H1 (cell line): ENCODE results near the gene WDR93. TPM values are rescaled to one million over a fixed set of nuclear protein-coding genes. Genes with fewer than 3 reads are reported as not detected.

Experiments
- CTCF ChIA-PET: fragments of 300-600 bp; sonication (Branson Sonifier 250); formaldehyde crosslinking; loops from one replicate; lab custom pipeline; 2021; ENCODE audit not compliant: partially characterized antibody; lab: Charles Lee
- POLR2A ChIA-PET: fragments of 300-600 bp; sonication (Branson Sonifier 250); formaldehyde crosslinking; loops from one replicate; lab custom pipeline; 2021; ENCODE audit warnings: inconsistent platforms; ENCODE audit not compliant: partially characterized antibody; lab: Charles Lee
- DNase-seq, 2 experiments: peaks; one replicate each; pipeline versions ENCODE4 v3.0.0 to v3.0.0-alpha.2; 2010 to 2022; ENCODE audit warnings: low spot score in 2 of 2, low read depth in 1 of 2, mixed read lengths in 1 of 2
- FAIRE-seq: peaks from 2 replicates; lab custom pipeline; 2011; peaks lifted over from hg19 to GRCh38; lab: Jason Lieb, UNC
- H2AFZ ChIP-seq: 2 replicates; pipeline ENCODE4 v1.8.1; 2012; ENCODE audit warnings: low read length, inconsistent platforms
- H2AK5ac ChIP-seq: 2 replicates; pipeline ENCODE4 v1.6.1; 2013; ENCODE audit warnings: low read depth, low read length
- H2BK120ac ChIP-seq: replicated peaks from 2 replicates; pipeline ENCODE3; 2013; ENCODE audit warnings: low read depth, low read length, inconsistent platforms
- H2BK12ac ChIP-seq: 2 replicates; pipeline ENCODE4 v1.6.1; 2013; ENCODE audit warnings: low read depth, low read length
- H2BK15ac ChIP-seq: 2 replicates; pipeline ENCODE4 v1.6.1; 2013; ENCODE audit warnings: low read length
- H2BK20ac ChIP-seq: 2 replicates; pipeline ENCODE4 v1.6.1; 2013; ENCODE audit warnings: low read length
- H2BK5ac ChIP-seq: 2 replicates; pipeline ENCODE4 v1.6.1; 2013; ENCODE audit warnings: low read depth, low read length
- H3K14ac ChIP-seq: 2 replicates; pipeline ENCODE4 v1.6.1; 2013; ENCODE audit warnings: inconsistent platforms; ENCODE audit not compliant: insufficient read length
- H3K18ac ChIP-seq: 2 replicates; pipeline ENCODE4 v1.6.1; 2013; ENCODE audit warnings: low read length; ENCODE audit errors: extremely low read depth
- H3K23ac ChIP-seq: 2 replicates; pipeline ENCODE4 v1.6.1; 2013; ENCODE audit warnings: inconsistent platforms; ENCODE audit not compliant: insufficient read length
- H3K23me2 ChIP-seq: 2 replicates; pipeline ENCODE4 v1.6.1; 2013; ENCODE audit warnings: low read depth, low read length
- H3K27ac ChIP-seq: 2 replicates; pipeline ENCODE4 v1.6.1; 2011; ENCODE audit warnings: low read depth, low read length, inconsistent platforms
- H3K27me3 ChIP-seq, 4 experiments: replicated peaks in 1 of 4; 1 replicate in 1 of 4; 2 replicates in 3 of 4; pipeline versions ENCODE4 v1.6.1 to v1.8.1; 2011 to 2013; ENCODE audit warnings: low read length in 3 of 4, mild to moderate bottlenecking in 3 of 4, inconsistent platforms in 2 of 4, mixed read lengths in 2 of 4, moderate library complexity in 1 of 4; ENCODE audit not compliant: control insufficient read depth in 3 of 4, insufficient read depth in 3 of 4; ENCODE audit errors: extremely low read depth in 1 of 4
- H3K36me3 ChIP-seq, 4 experiments: 2 replicates each; pipeline versions ENCODE4 v1.6.1 to v1.8.1; 2011 to 2013; ENCODE audit warnings: mild to moderate bottlenecking in 4 of 4, low read length in 3 of 4, moderate library complexity in 2 of 4, control low read depth in 1 of 4, inconsistent platforms in 1 of 4; ENCODE audit not compliant: insufficient read depth in 4 of 4, control insufficient read depth in 2 of 4
- H3K4ac ChIP-seq: replicated peaks from 2 replicates; pipeline ENCODE3; 2013; ENCODE audit warnings: low read length, low read depth, mixed read lengths, inconsistent platforms; ENCODE audit not compliant: insufficient read length
- H3K4me1 ChIP-seq, 4 experiments: replicated peaks in 1 of 4; 1 replicate in 1 of 4; 2 replicates in 3 of 4; pipeline versions ENCODE4 v1.6.1 to v1.8.1; 2011 to 2013; ENCODE audit warnings: low read length in 3 of 4, inconsistent platforms in 2 of 4, mixed read lengths in 1 of 4; ENCODE audit not compliant: insufficient read depth in 4 of 4, control insufficient read depth in 3 of 4
- H3K4me2 ChIP-seq, 2 experiments: 2 replicates each; pipeline versions ENCODE4 v1.6.1 to v1.8.1; 2011 to 2013; ENCODE audit warnings: low read depth in 2 of 2, low read length in 2 of 2, control low read depth in 1 of 2, inconsistent platforms in 1 of 2, mild to moderate bottlenecking in 1 of 2; ENCODE audit not compliant: insufficient read depth in 1 of 2
- H3K4me3 ChIP-seq, 4 experiments: fragments of 200-600, 300-600 bp in 1 of 4; sonication (generic), shearing (Covaris generic), sonication (Bioruptor Twin) in 1 of 4; 2 replicates each; pipeline versions ENCODE4 v1.5.1 to v1.8.1; 2011 to 2016; ENCODE audit warnings: low read length in 4 of 4, low read depth in 3 of 4, control low read depth in 2 of 4, inconsistent platforms in 2 of 4, mild to moderate bottlenecking in 2 of 4, mixed read lengths in 1 of 4, moderate library complexity in 1 of 4; ENCODE audit not compliant: insufficient read depth in 2 of 4; ENCODE audit errors: extremely low read depth in 1 of 4
- H3K56ac ChIP-seq: replicated peaks from 2 replicates; pipeline ENCODE3; 2013; ENCODE audit warnings: low read depth, mild to moderate bottlenecking, mixed read lengths, low read length, inconsistent platforms; ENCODE audit not compliant: insufficient read length
- H3K79me1 ChIP-seq: 2 replicates; pipeline ENCODE4 v1.6.1; 2013; ENCODE audit warnings: low read depth, low read length, control low read depth
- H3K79me2 ChIP-seq, 2 experiments: 2 replicates each; pipeline versions ENCODE4 v1.6.1 to v1.8.1; 2012 to 2013; ENCODE audit warnings: low read length in 2 of 2, mild to moderate bottlenecking in 2 of 2, inconsistent platforms in 1 of 2; ENCODE audit not compliant: insufficient read depth in 2 of 2, control insufficient read depth in 1 of 2
- H3K9ac ChIP-seq, 4 experiments: replicated peaks in 1 of 4; 1 replicate in 1 of 4; 2 replicates in 3 of 4; pipeline versions ENCODE4 v1.6.1 to v1.8.1; 2011 to 2013; ENCODE audit warnings: low read depth in 3 of 4, low read length in 3 of 4, control low read depth in 2 of 4, mild to moderate bottlenecking in 2 of 4, moderate library complexity in 2 of 4, inconsistent platforms in 1 of 4; ENCODE audit errors: extremely low read depth in 1 of 4
- H3K9me3 ChIP-seq, 2 experiments: 2 replicates each; pipeline versions ENCODE4 v1.6.1 to v1.8.1; 2012 to 2013; ENCODE audit warnings: mild to moderate bottlenecking in 2 of 2, moderate library complexity in 2 of 2, control low read depth in 1 of 2, inconsistent platforms in 1 of 2, low read depth in 1 of 2, low read length in 1 of 2, mixed read lengths in 1 of 2; ENCODE audit not compliant: insufficient read depth in 2 of 2
- H4K20me1 ChIP-seq, 2 experiments: replicated peaks in 1 of 2; 2 replicates each; pipeline versions ENCODE3 to v1.8.1; 2011 to 2013; ENCODE audit warnings: inconsistent platforms in 2 of 2, low read length in 2 of 2, mild to moderate bottlenecking in 1 of 2; ENCODE audit not compliant: insufficient read depth in 2 of 2, control insufficient read depth in 1 of 2
- H4K5ac ChIP-seq: 2 replicates; pipeline ENCODE4 v1.6.1; 2013; ENCODE audit warnings: low read length, low read depth, mixed read lengths, inconsistent platforms; ENCODE audit not compliant: insufficient read length
- H4K8ac ChIP-seq: 2 replicates; pipeline ENCODE4 v1.8.0; 2013; ENCODE audit warnings: mild to moderate bottlenecking, moderate library complexity, low read length, inconsistent platforms; ENCODE audit not compliant: insufficient read depth; ENCODE audit errors: extremely low read depth
- H4K91ac ChIP-seq: replicated peaks from 2 replicates; pipeline ENCODE3; 2013; ENCODE audit warnings: low read length, mixed read lengths, inconsistent platforms; ENCODE audit not compliant: insufficient read length
- ASH2L ChIP-seq: fragments of 200-600, 300-600 bp; sonication (generic); IDR thresholded peaks from one replicate; pipeline ENCODE4 v1.7.1; 2017; ENCODE audit warnings: low read length
- CTBP2 ChIP-seq: IDR thresholded peaks from 2 replicates; pipeline ENCODE4 v1.7.0; 2011; ENCODE audit warnings: borderline replicate concordance, mild to moderate bottlenecking, moderate library complexity, mixed read lengths, low read length; ENCODE audit not compliant: insufficient read depth, insufficient read length
- GTF2F1 ChIP-seq: IDR thresholded peaks from 2 replicates; pipeline ENCODE4 v1.6.1; 2012; ENCODE audit warnings: low read depth, low read length, improper control_type of control experiment, borderline replicate concordance
- POLR2AphosphoS5 ChIP-seq: IDR thresholded peaks from 2 replicates; pipeline ENCODE4 v1.6.1; 2011; ENCODE audit warnings: low read depth, low read length
- RAD21 ChIP-seq, 2 experiments: IDR thresholded peaks in 1 of 2; conservative IDR thresholded peaks in 1 of 2; 2 replicates each; pipeline ENCODE4 v1.6.1; 2011; ENCODE audit warnings: low read depth in 2 of 2, low read length in 2 of 2, improper control_type of control experiment in 1 of 2, inconsistent platforms in 1 of 2, mild to moderate bottlenecking in 1 of 2, moderate library complexity in 1 of 2
- RBBP5 ChIP-seq: IDR thresholded peaks from 2 replicates; pipeline ENCODE4 v1.7.1; 2012; ENCODE audit warnings: low read depth, mild to moderate bottlenecking, inconsistent platforms, low read length, moderate library complexity, borderline replicate concordance
- SIRT6 ChIP-seq: IDR thresholded peaks from one replicate; pipeline ENCODE4 v1.7.1; 2012; ENCODE audit warnings: low read length, inconsistent platforms
- YY1 ChIP-seq: IDR thresholded peaks from 2 replicates; pipeline ENCODE4 v1.6.1; 2011; ENCODE audit warnings: low read depth, mild to moderate bottlenecking, low read length
- WGBS, 2 experiments: shearing (Covaris generic) in 1 of 2; methylation state at CpG; one replicate each; pipeline versions ENCODE4 v1.1.6 to v1.1.7; 2013 to 2015; ENCODE audit warnings: low lambda C conversion rate in 2 of 2, mixed read lengths in 2 of 2, inconsistent platforms in 1 of 2, low coverage in 1 of 2, missing lambda C conversion rate in 1 of 2; ENCODE audit not compliant: insufficient replicate concordance in 2 of 2, insufficient coverage in 1 of 2, insufficient read length in 1 of 2; ENCODE audit errors: extremely low coverage in 1 of 2, missing lambda C conversion rate in 1 of 2; 5-methylcytosine and 5-hydroxymethylcytosine counted together
- polyA plus RNA-seq, 7 experiments: library from polyadenylated mRNA; depleted of rRNA in 3 of 7; stranded (reverse) in 5 of 7; unstranded in 2 of 7; fragments of >200 nt in 5 of 7; fragments of 200-250 nt in 2 of 7; gene quantifications; 1 replicate in 5 of 7; 2 replicates in 1 of 7; 4 replicates in 1 of 7; pipeline versions ENCODE4 v1.2.1 to v1.2.3, GENCODE V29; 2011 to 2013; ENCODE audit warnings: missing spikeins in 2 of 7, mixed read lengths in 2 of 7
- total RNA-seq: library from RNA; stranded (reverse); fragmentation: NEBNext Ultra II Directional; extraction: Animal tissue kit (Norgen Biotek cat#: 25700); gene quantifications from 2 replicates; pipeline ENCODE4 v1.2.1, GENCODE V29; 2021
- TF ChIP-seq, protein P1 (sequence below): IDR thresholded peaks from 2 replicates; pipeline ENCODE4 v1.6.1; 2011; ENCODE audit warnings: low read length, improper control_type of control experiment

Gene WDR93
- total and polyA plus RNA-seq, 2 of the 8 experiments (the other 6 are each of a cell fraction or from before 2014, with no cell fraction given), result 0.03 TPM; not detected in 1

DNA sequence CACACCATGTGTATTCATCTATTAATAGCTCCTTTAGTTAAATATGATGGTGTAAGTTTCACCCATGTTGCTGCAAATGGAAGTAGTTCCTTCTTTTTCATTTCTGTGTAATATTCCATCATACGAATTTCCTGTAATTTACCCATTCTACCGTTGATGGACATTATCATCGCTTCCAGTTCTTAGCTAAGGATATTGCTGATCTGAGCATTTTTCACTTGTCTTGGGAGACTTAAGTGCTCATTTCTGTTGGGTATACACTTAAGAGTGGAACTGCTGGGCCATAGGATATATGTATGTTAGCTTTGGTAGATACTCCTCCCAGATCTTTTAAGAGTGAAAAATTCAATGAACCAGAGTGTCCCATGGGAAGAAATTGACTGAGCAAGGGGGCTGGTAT lies 22.4 kb upstream of the WDR93 start:
- Histone ChIP-seq H3K36me3 (no peaks in the 10 kb centered on the region), H3K79me2 (no peaks in the 10 kb centered on the region), H2AK5ac (no peak overlapping the region), H3K18ac (no peak overlapping the region), H3K4me2 (no peak overlapping the region), H2AFZ (no peak overlapping the region), H2BK12ac (no peak overlapping the region), H3K27me3 (peaks cover 0 to 20% (median 12%) of the 10 kb centered on the region in 4 experiments; a peak in 5 of 7 replicates), H3K4me3 (no peak overlapping the region), H3K56ac (no peak overlapping the region), H4K5ac (no peak overlapping the region), H3K4ac (no peak overlapping the region), H3K9ac (no peak overlapping the region), H3K23ac (no peak overlapping the region), H2BK120ac (no peak overlapping the region), H3K27ac (no peak overlapping the region), H3K23me2 (no peaks in the 10 kb centered on the region; the same call in 1 of the 2 replicates), H4K8ac (no peak overlapping the region), H3K79me1 (no peaks in the 10 kb centered on the region), H2BK15ac (no peak overlapping the region), H2BK20ac (no peak overlapping the region), H3K4me1 (peaks cover 0 to 11% (median 7%) of the 10 kb centered on the region in 4 experiments; a peak in 6 of 7 replicates), H2BK5ac (no peak overlapping the region), H3K9me3 (no peaks in the 10 kb centered on the region), H4K20me1 (no peaks in the 10 kb centered on the region), H4K91ac (no peak overlapping the region), H3K14ac (no peak overlapping the region)
- DNase-seq (no peak), FAIRE-seq (no peak)
- TF ChIP-seq SIRT6, result no peak
- TF ChIP-seq RAD21 (IDR thresholded peaks at IDR 0.05 in 1 of 2, conservative IDR thresholded peaks at IDR 0.05 in 1 of 2; ENCODE audit: low read depth in 2 of 2, low read length in 2 of 2), result no peak
- TF ChIP-seq ASH2L, result no peak
- TF ChIP-seq, protein P1, sequence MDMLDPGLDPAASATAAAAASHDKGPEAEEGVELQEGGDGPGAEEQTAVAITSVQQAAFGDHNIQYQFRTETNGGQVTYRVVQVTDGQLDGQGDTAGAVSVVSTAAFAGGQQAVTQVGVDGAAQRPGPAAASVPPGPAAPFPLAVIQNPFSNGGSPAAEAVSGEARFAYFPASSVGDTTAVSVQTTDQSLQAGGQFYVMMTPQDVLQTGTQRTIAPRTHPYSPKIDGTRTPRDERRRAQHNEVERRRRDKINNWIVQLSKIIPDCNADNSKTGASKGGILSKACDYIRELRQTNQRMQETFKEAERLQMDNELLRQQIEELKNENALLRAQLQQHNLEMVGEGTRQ, result no peak
- no peak for TF ChIP-seq CTBP2
- TF ChIP-seq RBBP5, result no peak
- no peak for TF ChIP-seq GTF2F1
- no peak for TF ChIP-seq POLR2AphosphoS5
- TF ChIP-seq YY1, result no peak
- 87% methylated on average over 3 of the region's 3 CpGs; no CpG with 5 or more reads in 1 of the 2 experiments for WGBS, 2 experiments
- POLR2A ChIA-PET, result no interaction called here
- CTCF ChIA-PET, result interaction anchor here (0.9 to 1.4 kb wide), 8 partner anchors 11 to 207 kb away, joined by 3 to 5 read pairs (median 3); partner anchors contain the start of gene PLIN1
